ENCODE results near the gene OR5J2.

DNA sequence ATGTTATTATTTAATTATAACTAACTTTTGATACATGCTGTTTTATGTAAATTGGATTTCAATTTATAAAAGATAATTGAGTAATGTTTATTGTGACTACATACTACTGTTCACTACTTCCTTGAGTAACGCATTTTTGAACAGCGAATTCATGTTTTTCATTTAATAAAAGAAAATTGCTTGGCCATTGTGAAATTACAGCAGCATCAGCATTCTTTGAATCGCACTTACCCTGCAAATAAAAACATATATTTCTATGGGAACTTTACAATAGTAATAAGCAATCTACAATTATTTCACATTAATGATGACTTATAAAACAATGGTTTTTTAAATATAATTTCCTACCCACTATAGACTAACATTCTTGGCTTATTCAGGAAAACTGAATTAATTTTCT, 20.3 kb downstream of the OR5J2 start:
- TF ChIP-seq CTCF (IDR thresholded peaks at IDR 0.05), result no peak
- no peak for TF ChIP-seq POLR2A (IDR thresholded peaks at IDR 0.05)
- TF ChIP-seq EP300 (IDR thresholded peaks at IDR 0.05), result no peak
